ENCODE data around the gene ADCYAP1R1.
A peak's percentile ranks its signal among the peaks of the same experiment; 100 is the strongest.

DNA sequence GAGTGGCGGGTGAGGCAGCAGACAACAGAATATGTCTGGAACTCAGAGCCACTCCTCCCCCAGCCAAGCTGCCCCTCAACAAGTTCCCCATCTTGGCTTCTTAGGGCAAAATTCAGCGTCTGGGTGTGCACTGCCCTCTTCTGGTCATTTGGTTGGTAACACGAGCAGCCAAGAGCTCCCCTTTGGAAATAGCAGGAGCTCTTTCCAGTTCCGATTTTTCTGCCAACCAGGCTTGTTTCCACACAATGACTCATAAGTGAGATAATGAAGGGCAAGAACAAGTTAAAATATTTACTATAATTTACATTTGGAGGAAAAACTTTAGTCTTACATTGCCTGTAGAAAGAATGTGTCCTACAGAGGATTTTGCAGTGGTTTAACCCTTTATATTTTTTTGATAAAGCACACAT lies 70.5 kb downstream of the ADCYAP1R1 start:
- TF ChIP-seq CTCF (IDR thresholded peaks at IDR 0.05) (peak; percentile 59 to 82 (median 72)), POLR2A (IDR thresholded peaks at IDR 0.05) (no peak)

Data from tibial nerve (tissue), 3 donors.